DMS53 treated with DMSO at 0.1 percent for 48 hours (cell line): ENCODE data around the gene CHKA.

Experiments
- DNase-seq: peaks from one replicate; lab custom pipeline; 2025; ENCODE audit not compliant: unreplicated experiment; lab: John Stamatoyannopoulos, UW

CHKA gene

DNA sequence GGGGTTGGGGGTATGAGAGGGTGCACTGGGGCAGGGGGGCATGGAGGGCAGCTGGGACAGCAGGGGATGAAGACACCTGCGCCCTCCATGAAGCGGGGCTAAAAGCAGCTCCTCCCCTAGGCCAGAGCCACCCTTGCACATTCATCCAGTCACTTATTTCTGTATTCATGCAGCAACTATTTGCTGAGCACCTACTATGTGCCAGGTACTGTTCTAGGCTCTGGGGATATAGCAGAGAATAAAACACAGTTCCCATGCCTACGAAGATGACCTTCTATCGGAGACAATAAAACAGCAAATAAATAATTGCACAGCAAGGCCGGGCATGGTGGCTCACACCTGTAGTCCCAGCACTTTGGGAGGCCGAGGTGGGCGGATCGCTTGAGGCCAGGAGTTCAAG is 105.7 kb downstream of the CHKA start:
- no peak for DNase-seq

DNA sequence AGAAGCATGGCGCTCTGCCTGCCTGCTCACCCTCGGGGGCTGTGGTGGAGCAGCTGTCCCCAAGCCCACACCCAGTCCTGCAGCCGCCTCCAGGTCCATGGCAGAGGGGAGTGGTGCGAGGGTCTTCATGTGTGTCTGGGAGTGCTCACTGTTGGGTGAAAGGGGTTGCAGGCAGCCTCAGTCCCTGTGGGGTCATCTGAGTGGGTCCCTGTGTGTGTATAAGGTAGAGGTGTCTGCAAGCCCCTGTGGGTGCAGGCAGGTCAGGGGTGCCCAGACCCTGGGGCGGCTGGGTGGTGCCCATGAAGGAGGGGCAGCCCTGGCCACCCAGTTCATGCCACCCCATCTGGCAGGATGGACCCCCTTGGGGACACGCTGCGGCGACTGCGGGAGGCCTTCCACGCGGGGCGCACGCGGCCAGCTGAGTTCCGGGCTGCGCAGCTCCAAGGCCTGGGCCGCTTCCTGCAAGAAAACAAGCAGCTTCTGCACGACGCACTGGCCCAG is 106.2 kb downstream of the CHKA start:
- DNase-seq = no peak

DNA sequence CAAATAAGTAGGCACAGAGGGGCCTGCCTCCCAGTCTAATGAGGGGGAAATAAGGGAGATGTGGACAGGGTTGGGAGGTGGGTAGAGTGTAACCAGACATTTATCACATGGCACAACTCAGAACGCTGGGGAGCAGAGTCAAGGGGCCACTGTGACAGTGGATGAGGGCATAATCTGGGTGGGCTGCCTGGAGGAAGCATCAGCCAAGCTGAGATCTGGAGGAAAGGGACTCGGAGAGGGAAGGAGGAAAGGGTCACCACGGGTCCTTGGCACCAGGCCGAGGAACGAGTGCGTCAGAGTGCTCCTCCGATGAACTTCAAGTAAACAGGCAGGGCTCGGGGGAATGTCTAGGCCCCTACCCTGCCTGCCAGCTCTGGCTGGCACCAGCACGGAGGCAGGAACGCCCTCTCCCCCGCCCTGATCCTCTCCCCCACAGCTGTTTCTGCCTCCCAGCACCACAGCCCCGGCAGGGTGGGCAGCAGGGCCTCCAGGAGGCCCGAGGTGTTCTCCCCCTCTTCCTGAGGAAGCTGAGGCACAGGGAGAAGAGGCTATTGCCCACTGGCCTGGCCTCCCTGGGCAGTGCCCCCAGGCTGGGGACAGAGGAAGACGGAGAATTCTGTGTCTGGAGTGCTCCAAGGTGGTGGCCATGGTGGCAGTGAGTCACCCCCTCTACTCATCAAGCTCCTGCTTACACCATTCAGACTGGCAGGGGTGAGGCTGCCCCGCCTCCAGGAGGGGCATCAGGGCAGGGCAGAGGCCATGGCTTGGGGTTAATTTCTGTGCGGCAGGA is 106.8 kb downstream of the CHKA start:
- peak; percentile 17 for DNase-seq

GRCh38 chr11:68013611-68014156 is 107.5 kb downstream of the CHKA start:
- DNase-seq = no peak

- no peak for DNase-seq
Measured at GRCh38 chr11:68012843-68013610, 108.2 kb downstream of the CHKA start.

DNA sequence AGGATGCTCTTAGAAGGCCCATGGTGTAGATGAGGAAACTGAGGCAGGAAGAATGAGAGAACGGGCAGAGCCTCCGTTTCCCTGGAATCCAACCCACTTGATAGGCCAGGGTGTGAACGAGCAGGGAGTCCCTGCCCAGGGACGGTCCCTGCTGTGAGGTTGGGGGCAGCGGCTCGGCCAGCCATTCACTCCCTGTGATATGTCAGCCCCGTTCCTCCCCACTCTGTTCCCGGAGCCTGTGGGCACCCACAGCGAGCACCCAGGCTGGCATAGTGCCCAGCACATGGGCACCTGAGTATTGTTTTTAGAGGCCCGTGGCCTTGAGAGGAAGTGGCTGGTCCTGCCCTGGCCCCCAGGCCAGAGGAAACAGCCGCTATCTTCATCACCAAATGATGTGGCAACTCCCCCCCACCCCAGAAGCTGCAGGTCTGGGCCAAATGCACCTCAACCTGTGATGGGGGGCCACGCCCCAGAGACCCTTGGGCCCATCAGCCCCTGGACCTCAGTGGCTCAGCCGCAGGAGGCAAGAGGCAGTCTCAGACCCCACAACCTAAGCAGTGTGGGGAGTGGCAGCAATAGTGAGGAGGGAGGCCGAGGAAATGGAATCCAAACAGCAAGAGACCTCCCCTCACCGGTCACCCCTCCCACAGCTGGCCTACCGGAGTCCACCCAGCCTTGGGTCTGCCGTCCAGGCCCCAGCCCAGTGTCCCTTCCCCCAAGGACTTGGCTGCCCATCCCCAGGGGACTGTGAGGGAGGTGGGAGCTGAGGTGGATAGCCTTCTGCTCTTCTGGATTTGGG is 108.9 kb downstream of the CHKA start:
- DNase-seq = no peak

DNA sequence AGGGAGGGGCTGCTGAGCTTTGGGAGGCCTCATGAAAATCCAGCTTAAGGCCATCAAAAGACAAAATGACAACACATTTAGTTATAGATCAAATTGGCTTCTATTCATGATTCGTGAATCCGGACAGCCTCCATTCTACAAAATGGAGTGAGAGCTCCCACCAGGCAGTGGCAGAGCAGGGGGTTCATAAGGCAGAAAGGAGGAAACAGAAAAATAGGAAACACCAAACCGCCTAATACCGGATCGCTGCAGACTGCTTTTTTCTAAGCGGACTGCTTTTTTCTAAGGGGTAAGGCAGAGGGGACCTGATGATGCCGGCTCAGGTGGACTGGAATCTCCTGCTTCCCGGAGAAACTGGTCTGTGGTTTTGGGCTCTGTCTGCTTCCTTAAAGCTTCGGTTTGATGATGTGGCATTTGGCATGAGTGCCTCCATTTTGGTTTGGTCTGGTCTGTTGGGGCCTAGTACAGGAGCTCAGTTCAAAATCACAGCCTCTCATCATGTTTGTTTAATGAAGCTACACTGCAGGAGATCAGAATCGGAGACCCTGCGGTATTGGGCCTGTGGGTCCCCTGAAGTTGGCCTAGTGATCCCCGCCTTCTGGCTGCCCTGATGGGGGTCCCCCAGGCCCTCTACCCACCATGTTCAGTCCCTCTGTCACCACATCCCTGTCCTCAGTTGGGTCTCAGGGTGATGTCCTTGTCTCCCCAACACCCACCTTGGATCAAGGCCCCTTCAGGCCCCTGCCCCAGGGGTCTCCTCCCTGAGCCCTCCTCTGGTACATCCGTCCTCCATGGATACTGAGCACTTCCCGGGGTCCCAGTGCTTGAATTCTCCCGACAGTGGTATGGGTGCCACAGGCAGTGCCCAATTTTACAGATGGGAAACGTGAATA is 109.9 kb downstream of the CHKA start:
- no peak for DNase-seq

DNA sequence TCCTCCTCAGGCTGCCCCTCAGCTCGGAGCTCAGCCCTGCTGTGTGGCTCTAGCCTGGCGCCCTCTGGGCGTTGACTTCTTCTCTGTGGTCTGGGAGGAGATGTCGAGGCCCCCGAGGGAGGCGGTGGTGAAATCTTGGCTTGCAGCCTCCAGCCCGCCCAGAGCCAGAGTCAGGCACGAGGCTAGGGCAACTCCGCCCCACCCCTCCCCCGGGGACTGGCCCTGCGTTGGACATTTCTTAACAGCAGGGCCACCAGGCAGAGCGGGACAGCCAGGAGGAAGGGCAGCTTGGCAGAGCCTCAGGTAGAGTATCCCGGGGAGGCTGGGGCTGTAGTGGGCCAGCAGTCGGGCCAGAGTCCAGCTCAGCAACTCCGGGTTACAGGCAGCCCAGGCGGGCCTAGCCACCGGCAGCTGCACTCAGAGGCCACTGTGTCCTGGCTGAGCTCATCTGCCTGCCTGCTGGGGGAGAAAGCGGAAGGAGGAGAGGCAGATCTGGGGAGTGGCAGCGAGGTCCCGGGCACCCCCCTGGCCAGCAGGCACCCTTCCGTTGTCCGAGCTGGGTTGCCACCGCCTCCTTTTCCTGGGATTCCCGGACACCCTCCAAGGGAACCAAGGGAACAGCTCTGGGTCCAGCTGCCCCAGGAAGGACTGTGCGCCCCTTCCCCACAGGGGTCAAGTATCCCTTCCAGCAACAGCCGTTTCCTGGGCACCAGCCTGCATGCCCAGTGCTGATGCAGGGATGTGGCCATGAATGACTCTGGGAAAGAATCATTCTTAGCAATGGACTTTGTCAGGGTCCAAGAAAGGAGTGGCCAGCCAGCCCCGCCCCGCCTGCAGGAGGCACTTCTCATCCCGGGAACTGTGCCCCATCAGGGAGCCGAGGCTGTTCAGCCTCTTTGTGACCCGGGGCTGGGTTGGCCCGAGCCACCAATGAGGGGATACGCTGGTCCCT is 110.8 kb downstream of the CHKA start, which contains the start of gene ALDH3B1:
Gene ALDH3B1 (plus strand): TSS at position 238 of the 952 bp plus-strand sequence. CDS start 4,971 bp downstream, outside the sequence.
- DNase-seq = no peak

- peak; percentile 16 for DNase-seq
Measured at GRCh38 chr11:68009391-68010089, 111.6 kb downstream of the CHKA start.

GRCh38 chr11:68008381-68009337 is 112.5 kb downstream of the CHKA start:
- DNase-seq = peak; percentile 94

GRCh38 chr11:68007498-68008380 is 113.4 kb downstream of the CHKA start:
- no peak for DNase-seq

DNA sequence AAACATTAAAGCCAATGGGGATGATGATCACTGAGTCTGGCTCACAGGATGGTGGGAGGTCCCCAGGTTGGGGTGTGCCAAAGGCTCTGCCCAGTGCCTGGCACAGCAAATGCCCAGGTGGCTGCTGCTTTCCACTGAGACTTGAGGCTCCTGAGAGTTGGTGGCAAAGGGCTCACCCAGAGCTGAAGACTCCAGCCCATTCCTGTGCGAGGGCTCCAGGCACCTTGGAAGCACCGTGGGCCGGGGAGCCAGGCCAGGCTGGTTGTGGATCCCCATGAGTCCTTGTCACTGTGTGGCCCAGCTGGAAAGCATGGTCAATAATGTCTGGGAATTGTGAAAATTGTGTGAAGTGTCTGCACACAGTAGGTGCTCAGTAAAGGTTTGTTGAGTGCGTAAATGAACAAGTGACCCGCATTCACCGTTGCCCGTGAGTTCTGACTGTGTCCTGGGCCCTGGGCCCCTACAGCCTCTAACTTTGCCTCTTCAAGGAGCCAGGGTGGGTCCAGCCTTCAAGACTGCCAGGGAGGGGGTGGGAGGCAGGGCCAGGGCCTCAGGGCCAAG is 114.5 kb downstream of the CHKA start:
- DNase-seq = no peak

GRCh38 chr11:68004551-68005335 is 116.4 kb downstream of the CHKA start:
- DNase-seq = no peak

- peak; percentile 84 for DNase-seq
Measured at GRCh38 chr11:68003846-68004550, 117.2 kb downstream of the CHKA start, which contains the start of gene UNC93B1. TSS of gene UNC93B1 (minus strand) at chr11:68004097. CDS start at chr11:68004043, 54 bp downstream.
